GM21576 (cell line): Measurements from ENCODE around the gene PLA2G2F.
A peak's percentile ranks its signal among the peaks of the same experiment; 100 is the strongest.

Experiments used
- ATAC-seq: cut with Tn5 transposase; IDR thresholded peaks from one replicate; pipeline ENCODE4 v1.9.1; 2021; ENCODE audit warnings: mild to moderate bottlenecking, moderate library complexity; ENCODE audit not compliant: unreplicated experiment

Gene PLA2G2F

DNA sequence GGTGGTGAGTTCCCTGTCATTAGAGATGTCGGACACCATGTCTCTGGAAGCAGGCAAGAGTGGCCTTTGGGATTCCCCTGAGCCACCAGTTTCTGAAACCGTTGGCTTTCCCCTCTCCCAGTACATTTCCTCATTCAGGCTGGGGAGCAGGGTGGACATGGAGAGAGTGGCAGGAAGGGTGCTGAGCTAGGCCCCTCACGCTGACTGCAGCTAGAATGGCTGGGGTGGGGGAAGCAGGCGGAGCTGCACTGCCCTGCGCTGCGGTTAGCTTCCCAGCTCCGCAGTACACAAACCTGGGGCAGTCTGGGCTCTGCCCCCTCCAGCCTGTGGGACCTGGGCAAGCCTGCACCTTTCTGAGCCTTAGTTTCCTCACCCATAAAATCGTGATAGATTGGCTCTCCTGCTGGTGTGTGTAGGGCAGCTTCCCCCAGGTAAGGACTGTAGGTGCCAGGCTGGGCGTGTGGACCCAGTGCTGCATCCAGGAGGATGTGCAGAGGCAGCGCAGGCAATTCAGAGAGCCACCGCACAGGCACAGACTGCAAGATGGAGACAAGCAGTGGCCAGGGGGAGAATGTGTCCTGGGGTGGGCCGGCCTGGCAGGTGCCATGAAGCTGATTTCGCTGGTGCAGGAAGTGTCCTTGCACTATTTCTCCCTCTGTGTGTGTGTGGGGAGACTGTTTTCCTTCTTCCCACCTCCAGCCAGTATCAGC lies 3.0 kb downstream of the PLA2G2F start:
- ATAC-seq = no peak

DNA sequence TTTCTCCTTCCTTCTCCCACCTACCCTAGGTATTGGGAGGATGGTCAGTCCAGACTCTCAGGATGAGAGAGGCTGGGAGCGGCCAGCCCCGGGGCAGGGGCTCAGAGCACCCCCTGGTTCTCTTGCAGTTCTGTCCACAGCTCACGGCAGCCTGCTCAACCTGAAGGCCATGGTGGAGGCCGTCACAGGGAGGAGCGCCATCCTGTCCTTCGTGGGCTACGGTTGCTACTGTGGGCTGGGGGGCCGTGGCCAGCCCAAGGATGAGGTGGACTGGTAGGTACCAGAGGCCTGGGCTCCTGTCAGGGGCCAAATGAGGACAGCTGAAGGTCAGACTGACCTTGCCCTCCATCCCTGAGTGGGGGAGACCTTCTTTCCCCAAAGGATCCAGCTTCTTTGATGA lies 4.2 kb downstream of the PLA2G2F start:
- no peak for ATAC-seq

DNA sequence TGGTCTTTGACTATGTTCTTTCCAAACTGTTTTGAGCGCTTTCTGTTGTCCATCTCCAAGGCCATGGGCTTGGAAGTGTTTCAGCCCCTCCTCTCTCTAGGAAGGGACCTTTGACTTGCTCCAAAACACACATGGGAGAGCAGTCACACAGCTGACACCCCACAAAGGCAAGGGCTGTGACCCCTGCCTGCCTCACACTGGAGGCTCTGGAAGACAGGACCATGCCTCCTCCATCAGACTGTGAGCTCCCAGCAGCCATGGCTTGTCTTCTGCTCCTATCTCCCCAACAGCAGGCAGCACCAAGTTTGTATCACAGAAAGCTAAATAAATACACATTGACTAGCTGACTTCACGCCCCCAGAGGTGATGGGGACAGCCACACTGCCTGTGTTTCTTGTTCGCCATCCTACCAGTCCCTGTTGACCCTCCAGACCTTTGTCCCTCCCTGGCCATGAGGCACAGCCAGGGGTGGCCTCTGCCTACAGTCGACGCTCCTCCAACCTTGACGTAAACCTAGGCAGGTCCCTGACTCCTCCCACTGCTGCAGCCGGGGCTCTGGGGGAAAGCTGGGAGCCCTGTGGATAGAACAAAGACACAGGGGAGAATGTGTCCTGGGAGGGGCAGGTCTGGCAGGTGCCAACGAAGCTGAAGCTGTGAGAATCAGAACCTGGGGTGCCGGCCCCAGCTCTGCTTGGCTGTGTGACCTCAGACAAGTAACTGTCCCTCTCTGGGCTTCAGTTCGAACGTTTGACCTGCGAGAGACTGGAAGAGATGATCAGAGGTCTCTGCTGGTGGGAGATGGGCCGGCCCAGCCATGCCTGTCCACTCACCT lies 4.8 kb downstream of the PLA2G2F start:
- ATAC-seq = no peak

DNA sequence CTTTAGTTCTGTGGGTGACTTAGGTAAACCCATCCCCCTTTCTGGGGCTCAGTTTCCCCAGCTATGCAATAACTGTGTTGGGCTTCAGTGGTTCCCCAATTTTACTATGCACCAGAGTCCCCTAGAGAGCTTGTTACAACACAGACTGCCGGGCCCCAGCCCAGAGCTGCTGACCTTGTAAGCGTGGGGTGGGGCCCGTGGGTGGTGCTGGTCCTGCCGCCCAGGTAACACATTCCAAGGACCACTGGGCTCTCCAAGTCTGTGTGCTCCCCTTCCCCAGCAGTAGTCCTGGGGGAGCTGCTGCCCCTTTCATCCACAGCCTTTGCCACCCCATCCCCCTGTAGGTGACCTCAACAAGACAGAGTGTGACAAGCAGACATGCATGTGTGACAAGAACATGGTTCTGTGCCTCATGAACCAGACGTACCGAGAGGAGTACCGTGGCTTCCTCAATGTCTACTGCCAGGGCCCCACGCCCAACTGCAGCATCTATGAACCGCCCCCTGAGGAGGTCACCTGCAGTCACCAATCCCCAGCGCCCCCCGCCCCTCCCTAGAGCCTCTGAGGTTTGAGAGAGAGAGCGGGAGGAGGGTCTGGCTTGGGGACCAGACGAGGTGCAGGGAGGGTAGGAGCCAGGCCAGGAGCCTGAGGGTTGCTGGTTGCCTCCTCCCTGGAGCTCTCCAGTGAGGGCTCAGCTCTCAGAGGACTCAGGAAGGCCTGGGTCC lies 8.9 kb downstream of the PLA2G2F start:
- no peak for ATAC-seq

DNA sequence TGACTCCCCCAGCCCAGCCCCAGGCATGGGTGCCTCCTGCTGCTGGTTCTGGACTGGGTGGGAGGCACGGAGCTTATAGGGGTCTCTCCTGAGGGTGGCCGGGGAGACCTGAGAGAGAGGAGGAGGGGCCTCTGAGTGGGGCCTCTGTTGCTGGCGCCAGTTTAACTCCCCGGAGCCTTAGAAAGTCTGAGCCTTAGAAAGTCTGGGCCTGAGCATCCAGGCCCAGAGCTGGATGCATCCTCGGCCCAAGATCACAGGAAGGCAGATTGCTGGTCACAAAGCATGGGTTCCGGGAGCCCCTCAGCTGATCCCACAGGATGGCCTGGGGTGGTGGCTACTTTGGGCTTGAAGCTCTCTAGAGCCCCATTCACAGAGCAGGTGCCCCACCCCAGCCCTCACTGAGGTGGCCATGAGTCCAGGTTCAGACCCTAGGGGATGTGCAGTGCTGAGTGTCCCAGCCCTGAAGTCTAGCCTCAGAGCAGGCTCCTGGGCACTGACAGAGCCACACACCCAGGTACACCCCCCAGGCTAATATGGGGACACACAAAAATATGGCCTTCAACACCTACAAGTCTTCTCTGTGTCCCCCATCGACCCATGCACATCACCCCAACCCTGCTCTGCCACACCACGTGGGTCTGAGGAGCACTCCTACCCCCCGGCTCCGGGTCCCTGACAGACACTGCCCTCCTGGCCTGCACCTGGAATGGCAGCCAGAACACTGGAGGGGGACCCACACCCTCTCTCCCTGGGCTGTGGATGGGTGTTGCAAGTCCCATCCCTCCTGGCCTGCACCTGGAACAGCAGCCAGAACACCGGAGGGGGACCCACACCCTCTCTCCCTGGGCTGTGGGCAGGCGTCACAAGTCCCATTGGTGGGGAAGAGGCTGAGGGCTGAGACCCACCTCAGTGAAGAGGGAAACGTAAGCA lies 9.7 kb downstream of the PLA2G2F start:
- ATAC-seq = no peak

DNA sequence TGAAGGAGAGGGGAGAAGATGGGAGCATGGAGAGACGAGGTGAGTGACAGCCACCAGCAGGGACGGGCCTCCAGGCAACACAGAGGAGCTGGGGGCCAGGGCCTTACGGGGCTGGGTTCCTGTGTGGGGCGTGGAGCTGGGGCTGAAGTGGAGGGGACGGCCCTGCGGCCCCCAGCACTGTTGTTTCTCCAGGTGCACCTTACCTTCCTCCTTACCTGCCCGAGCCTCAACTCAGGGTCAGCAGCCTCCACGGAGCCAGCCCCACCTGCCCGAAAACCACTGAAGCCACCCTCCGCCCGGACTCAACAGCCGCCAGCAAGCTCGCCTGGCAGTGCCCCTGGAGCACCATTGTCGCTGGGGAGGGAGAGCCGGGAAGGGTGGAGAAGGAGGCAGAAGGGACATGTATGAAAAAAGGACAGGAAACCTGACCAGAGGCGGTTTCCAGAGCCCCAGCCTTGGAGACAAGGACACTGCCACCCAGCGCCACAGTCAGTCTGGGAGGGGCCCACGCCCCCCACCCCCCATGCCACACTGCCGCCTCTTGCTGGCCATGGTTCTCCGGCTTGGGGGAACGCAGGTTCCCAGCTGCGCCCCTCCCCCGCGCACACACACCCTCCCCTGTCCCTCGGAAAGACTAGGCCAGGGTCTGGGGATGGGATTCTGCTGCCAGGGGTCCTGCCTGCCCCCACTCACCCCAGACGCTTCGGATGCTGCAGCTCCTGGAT lies 10.6 kb downstream of the PLA2G2F start:
- ATAC-seq = no peak

DNA sequence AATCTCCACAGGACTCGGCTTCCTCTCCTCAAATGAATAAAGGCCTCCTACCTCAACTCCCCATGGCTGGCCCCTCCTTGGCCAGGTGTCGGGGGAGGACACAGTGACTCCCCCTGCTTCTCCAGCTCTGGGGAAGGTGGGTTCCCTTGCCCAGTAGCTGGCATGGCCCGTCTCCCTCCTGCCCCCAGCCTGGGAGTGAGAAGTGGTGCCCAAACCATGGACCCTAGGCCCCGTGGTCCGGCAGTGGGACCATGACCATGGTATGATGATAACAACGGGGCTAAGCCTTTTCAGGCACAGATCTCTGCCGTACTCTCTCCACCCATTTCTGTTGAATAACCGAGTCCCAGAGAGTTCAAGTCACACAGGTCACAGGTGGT lies 11.2 kb downstream of the PLA2G2F start:
- ATAC-seq = no peak

DNA sequence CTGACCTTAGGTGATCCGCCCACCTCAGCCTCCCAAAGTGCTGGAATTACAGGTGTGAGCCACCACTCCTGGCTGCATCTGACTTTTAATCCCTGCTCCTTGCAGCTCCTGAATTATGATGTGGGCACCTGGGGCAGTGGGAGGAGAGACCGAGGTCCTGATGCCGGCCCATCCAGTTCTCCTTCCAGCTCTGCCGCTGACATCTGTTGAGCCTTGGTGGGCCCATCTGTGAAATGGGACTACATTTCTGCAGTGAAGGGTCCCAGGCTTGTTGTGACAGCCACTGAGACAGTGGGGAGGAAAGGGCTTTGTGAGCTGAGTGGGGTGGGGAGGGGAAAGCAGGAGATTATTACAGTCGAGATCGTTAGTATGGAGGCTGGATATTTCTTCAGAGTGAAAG lies 11.8 kb downstream of the PLA2G2F start:
- no peak for ATAC-seq

DNA sequence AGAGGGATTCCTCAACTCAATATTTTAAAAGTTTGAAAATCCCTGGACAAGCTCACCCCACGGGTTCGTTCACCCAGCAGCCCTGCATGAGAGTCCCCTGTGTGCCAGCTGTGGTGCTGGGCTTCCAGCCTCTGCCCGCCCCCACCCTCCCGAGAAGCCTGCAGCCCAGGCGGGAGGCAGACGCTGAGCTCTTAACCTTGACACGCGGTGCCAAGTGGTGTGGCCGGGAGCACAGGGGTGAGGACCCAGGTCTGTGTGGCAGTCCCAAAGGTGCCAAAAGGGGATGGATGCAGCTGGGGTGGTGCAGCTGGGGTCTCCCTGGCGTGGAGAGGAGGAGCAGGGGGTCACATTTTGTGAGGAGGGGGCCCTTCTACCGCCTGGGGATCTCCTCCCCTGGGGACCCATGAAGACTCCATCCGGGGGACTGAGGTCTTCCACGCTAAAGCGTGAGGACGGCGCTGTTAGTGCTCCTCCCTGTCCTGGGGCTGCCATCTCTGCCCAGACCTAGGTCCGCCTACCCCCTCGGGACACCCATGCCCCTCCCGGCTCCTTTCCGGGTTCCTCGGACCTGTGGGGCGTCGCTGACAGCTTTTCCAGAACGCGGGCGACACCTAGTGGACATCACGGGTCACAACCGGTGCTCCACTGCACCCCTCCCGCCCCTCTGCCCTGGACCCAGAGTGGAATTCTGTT lies 12.9 kb downstream of the PLA2G2F start:
- ATAC-seq = peak; percentile 74

DNA sequence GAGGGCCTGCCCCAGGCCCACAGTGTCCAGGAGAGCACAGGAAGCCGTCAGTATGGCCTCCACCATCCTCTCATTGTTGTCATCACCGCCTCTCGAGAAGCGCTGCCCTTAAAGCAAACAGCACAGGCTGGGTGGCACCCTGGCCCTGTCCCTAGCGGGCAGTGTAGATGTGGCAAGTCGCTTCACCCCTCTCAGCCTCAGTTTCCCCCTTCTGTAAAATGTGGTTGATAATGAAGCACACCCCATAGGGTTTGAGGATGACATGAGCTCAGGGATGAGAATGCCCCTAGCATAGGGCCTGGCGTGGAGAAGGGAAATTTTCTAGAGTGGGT lies 13.4 kb downstream of the PLA2G2F start:
- no peak for ATAC-seq

DNA sequence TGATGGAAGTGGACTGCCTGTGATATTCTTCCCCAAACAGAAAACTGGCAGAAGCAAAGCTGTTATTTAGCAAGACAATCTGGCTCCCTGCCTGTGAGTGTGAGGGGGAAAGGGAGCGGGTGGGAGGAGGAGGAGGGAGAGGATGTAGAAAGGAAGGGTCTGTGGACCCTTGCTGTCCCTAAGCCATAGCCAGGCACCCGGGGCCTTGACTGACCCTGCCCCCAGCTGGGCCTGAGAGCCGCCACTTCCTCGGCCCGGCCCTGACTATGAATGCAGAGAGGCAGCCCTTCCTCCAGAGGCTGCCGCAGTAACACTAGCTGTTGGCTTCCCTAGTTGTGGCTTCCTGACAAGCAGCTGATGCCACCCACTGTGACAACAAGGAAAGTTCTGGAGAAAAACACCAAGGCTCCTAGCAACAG lies 13.9 kb downstream of the PLA2G2F start:
- ATAC-seq = no peak

DNA sequence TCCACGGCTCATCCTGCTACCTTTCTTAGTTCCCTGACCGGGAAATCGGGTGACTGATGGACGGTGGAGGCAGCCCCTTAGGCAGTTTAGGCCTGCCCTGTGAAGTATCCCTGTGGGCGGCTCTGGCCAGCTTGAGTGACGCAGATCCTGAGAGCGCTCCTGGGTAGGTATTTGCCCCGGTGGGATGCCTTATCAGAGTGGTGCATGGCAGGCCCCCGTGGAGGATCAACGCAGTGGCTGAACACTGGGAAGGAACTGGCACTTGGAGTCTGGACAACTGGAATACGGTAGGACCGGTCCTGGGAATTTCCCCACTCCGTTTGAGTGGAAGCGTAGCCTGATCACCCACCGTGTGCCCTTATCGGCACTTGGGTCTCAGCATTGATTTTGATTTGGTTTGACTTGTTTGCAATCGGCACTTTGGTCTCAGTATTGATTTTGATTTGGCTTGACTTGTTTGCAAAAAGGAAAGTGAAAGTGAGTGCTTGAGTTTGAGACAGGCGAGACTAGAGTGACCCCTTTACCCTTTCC lies 15.2 kb downstream of the PLA2G2F start:
- ATAC-seq = no peak

DNA sequence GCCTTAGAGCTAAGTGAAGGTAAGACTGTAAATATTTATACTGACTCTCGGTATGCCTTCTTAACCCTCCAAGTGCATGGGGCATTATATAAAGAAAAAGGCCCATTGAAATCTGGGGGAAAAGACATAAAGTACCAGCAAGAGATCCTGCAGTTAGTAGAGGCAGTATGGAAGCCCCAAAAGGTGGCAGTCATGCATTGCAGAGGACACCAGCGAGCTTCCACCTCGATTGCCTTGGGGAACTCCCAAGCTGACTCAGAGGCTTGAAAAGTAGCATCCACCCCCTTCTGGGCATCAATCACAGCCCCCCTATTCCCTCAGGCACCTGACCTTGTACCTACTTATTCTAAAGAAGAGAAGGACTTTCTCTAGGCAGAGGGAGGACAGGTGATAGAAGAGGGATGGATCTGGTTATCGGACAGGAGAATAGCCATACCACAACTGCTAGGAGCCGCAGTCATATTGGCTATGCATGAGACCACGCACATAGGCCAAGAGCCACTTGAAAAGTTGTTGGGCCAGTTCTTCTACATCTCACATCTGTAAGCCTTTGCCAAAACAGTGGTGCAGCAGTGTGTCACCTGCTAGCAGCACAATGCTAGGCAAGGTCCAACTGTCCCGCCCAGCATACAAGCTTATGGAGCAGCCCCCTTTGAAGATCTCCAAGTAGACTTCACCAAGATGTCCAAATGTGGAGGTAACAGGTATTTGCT lies 19.4 kb downstream of the PLA2G2F start:
- no peak for ATAC-seq

DNA sequence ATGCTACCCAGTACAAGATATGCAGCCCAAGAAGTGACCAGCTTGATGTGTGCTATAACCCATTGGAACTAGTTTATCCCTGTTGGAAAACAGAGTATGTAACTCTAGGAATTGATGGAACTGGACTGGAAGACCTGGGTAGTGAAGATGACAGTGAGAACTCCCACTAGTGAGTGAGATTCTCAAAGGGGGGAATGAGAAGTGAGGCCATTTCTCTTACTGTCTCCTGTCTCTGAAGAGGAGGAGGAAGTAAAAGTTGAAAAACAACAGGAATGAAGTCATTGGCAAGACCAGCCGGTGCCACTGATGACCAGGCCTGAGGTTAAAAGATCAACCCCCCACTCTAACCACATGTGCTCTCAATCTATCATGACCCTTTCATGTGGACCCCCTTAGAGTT lies 20.9 kb downstream of the PLA2G2F start:
- no peak for ATAC-seq

DNA sequence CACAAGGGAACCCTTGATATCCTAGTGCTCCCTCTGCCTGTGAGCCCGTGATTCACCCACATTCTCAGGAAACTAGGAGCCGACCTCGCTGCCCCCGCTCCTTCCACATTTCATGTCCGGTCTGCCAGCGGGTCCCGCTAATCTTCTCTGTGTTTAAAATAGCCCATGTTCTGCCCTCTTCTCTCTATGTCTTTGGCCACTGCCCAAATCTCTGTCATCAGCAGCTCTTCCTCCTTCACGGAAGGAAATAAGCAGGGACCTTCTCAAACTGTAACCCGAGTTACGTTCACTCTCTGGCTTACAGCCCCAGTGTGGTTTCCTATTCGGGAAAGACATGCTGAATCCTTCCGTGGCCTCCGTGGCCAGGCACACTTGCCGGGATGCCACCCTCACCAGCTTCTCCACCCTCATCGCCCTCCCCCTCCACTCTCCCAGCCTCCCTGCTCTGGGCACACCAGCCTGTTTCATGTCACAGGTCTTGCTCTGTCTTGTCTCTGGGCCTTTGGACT lies 25.6 kb downstream of the PLA2G2F start:
- no peak for ATAC-seq

DNA sequence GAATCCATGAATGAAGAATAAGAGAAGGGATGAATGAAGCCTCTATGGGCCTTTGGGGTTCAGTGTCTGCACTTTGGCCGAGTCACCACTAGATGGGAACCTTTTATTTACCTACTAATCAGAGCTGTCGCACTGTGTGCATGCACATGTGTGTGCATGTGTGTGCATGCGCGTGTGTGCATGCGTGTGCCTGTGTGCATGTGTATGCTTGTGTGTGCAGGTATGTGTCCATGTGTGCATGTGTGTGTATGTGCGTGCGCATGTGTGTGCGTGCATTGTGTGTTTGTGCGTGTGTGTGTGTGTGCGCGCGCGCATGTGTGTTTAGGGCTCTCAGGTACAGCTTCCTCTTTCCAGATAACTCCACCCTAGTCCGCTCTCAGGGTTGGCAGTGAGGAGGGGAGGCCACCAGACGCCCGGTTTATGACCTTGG lies 26.4 kb downstream of the PLA2G2F start:
- ATAC-seq = no peak

DNA sequence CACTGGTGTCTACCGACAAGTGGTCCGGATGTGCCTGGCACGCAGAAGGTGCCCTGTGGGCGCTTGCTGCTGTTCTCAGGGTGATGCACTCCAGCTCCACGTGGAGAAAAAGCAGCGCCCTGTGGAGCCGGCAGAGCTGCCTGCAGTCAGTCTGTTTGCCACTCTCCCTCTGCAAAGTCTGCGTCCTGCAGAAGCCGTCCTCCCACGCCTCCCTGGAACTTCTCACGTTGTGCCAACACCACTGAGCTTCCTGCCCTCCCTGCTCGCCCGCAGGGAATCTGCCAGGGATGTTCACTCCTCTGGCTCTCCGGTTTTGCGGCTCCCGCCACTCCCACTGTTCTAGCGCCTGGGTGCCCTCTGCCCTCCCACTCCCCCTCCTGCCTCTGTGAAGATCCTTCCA lies 26.9 kb downstream of the PLA2G2F start:
- no peak for ATAC-seq

DNA sequence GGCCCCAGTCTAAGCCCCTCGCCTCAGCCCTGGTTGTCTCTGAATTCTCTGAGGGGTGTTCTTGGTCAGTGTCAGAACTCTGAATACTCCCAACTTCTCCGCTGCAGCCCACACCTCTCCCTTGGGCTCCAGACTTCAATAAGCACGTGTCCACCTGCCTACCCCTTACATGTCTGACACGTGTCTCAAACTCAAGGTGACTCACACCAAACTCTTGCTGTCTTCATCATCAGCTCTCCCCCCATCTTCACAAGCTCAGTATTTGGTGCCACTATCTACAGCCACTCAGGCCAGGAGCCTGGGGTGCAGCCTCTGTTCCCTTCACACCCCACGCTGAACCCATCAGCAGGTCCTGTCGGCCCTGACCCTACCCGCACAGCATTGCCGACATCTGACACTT lies 28.0 kb downstream of the PLA2G2F start:
- ATAC-seq = no peak
